ENCODE measurements around the gene EPHB2.

EPHB2 gene

DNA sequence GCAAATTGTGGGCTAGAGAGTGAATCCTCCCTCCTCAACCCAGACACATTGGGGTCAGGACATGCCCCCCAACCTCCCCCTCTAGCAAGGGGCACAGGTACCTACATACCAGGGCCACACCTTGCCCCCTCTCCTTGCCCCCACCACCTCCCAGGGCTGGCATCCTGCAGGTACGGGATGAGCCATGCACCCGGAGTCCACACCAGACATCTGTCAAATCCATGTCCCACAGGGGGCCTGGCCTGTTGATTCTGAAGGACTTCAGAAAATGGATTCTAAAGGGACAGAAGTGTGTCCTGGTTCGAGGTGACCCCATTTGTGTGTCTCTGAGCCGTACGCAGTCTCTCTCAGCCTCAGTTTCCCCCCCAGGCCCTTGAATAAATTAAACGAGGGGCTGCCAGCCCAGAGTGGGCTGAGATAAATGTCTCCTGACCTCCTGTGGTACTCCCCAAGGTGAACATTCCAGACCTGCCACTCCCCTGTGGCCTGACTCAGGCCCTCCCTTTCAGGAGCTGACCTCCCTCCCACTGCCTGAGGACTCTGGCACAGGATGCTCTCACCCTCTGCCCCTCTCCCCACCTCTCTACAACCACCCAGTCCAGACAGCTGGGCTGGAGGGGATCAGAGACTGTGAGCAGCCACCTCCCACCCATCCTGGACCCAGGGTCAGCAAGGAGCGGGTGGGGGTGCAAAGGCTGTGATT, 94.5 kb downstream of the EPHB2 start:
- no peak for DNase-seq

DNA sequence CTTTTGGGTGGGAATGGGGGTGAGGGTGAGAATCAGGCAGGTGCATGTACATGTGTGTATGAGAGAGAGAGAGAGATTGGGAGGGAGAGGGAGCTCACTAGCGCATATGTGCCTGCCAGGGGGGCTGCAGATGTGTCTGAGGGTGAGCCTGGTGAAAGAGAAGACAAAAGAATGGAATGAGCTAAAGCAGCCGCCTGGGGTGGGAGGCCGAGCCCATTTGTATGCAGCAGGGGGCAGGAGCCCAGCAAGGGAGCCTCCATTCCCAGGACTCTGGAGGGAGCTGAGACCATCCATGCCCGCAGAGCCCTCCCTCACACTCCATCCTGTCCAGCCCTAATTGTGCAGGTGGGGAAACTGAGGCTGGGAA, 95.0 kb downstream of the EPHB2 start:
- peak; percentile 39 for DNase-seq

DNA sequence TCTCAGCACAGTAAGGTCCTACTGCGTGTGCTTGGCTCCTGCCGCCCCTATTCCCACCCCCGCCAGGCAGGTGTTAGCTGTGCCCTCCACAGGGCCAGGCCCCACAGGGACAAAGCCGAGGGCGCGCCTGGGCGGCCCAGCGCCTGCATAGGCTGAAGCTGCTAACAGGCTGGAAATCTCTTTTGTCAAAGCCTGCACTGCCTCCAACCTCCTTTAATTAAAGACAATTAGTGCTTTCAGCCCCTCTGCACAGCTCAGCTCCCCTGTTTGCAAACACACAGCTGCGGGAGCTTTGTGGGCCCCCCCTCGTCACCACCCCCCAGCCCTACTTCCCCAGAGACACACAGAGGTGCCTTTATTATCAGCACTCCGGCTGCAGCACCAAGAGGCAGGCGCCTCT, 95.9 kb downstream of the EPHB2 start:
- peak; percentile 73 for DNase-seq

DNA sequence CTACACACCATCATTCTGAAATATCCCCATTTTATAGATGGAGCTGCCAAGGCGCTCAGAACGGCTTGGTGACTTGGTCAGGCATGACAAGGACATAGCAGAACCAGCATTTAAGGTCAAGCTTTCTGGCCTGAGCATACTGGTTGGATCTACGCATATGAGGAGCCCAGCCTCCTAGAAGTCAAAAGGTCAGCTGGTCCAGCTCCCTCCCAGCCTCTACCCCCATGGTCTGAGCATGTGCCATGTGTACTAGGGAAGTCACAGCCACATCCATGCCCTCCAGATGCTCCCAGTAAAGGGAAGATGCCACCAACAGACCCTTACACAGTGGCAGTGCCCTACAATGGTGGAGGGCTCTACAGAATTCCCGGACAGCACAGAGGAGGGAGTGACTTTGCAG, 96.7 kb downstream of the EPHB2 start:
- no peak for DNase-seq

DNA sequence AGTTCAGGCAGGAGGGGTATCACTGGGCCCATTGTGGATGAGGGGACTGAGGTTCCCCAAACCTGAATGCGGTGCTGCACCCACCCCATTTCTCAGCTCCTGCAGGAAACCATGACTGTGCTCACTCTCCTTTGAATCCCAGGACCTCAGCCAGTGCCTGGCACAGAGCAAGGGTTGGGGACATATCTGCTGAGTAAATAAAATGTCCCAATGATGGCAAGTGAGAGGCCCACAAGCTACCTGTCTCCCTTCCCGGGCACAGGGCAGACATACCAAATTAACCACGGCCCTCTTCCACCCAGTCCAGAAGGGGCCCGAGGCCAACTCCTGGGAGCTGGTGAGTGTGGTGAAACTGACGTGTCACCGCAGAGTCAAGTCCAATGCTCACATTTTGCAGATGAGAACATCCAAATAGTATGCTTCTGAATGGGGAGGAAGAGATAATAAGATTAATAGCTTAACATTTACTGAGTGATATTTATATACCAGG, 97.6 kb downstream of the EPHB2 start:
- DNase-seq: no peak

DNA sequence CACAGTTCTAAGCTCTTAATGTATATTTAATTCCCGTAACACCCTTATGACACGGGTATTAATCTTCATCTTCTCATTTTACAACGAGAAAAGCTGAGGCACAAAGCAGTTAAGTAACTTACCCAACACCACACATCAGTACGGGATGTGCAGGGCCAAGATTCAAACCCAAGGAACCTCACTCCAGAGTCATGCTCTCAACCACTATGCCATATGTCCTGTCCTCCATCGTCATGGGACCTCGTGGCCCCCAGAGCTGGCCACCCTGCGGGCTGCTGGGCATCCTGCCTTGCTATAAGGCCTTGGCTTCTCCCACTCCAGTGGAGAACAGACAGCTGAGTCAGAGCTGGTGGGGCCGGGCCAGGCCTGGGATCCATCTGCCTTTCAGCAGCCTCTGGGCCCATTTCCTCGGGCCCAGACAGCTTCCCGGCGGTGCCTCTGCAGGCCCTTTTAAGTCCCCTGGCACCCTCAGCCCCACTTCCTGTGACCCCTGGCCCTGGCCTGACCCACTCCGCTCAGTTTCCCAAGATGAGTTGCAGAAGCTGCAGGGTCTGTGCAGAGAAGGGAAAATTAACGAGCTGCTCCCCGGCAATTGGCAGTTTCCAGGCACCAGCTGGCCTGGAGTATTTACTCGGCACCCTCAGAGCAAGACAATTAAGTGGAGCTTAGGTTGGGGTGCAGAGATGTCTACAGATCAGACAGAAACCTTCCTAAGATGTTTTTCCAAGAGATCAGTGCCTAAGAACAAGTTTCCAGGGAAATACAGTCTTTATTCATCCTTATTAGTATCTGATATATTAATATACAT, 98.2 kb downstream of the EPHB2 start:
- no peak for DNase-seq

DNA sequence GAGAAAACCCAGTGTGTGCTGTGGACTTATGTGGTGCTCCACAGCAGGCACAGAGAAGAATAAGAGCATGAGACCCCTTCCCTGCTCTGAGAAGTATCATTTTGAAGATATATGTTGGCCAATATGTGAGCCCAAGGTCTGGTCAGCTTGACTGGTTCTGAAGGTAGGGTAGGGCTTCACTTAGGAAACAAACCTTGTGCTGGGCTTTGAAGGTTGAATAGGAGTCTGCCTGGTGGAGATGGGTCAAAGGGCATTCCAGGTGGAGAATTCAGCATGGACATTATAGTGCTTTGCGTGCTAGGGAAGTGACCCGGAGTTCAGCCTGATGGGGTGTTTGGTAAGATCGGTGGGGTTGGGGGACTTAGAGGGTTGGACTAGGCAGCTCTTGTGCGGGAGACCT, 99.1 kb downstream of the EPHB2 start:
- no peak for DNase-seq

DNA sequence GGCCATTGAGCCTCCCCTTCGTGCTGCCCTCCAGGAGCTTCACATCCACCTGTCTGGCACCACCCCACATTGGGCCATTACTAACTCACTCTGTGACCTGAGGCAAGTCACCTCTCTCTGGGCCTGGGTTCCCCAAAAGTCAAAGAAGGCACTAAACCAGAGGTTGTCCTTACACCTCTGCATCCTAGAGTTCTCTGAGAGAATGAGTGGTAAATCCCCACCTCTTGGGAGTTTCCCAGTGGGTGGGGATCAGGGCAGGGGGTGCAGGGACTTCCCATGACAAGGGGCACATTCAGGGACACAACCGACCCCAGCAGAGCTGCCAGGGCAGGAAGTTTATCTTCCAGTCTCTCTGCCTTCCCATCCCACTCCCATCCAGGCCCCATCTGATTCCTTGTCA, 99.7 kb downstream of the EPHB2 start:
- no peak for DNase-seq

DNA sequence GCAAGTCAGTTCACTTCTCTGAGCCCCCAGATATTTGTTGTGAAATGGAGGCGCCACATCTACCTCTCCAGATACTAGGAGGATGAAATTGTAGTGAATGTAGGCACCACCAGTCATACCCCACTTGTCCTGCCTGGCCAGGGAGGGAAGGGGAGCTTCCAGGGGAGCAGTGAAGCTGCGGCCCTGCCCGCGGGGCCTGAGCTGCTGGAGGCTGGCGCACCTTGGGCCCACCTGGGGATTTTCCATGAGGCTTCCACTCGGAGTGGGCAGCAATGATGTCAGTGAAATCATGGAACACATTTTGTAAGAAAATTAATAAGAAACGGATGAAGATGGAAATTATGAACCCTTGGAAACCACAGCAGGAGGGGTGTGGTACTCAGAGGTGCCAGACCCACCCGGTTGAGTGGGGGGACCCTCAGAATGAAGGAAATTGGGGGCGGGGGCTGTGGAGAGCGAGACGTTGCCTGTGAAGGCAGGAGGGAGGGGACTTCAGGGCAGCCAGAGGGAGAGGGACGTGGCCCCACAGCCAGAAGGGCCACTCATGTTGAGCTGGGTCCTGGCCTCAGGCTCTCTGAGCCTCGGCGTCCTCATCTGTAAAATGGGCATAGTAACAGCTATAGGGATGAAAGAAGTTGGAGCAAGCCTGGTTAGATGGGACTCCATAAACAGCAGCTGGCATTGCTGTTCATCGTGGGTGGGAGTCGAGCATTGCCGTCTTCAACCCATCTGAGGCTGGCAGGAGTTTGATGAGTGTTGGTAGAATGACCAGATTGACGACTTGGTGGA, 101.6 kb downstream of the EPHB2 start:
- DNase-seq: no peak

DNA sequence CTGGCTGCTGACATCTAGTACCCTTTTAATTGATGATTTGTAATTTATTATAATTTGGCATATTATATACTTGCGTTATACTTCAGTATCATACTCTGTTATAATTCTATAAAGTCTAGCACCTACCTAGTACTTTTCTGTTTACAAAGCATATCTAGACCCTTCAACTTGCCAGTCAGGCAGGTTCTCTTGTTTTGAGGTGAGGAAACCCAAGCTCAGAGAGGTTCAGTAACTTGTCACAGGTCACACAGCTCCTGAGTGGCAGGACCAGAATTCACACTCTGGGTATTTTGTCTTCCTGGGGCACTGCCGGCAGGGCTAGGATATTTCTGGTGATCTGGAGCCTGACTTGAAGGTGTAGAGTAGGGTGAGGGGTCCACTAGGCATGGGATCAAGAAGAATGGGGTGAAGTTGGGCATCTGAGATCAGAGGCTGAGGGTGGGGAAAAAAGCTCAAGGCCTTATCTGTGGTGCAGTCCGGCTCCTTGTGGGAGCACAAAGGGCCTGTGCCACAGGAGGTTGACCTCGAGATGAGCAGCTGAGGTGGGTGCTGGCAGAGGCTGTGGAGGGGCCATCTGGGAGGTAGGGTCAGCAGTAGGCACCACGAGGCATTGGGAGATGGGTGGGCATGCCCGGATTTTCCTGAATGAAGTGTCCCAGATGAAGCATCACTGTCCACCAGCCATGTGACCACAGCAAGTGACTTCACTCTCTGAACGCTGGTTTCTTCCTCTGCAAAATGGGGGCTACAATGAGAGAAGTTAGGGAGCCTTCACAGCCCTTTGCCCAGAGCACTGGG, 102.6 kb downstream of the EPHB2 start:
- no peak for DNase-seq

DNA sequence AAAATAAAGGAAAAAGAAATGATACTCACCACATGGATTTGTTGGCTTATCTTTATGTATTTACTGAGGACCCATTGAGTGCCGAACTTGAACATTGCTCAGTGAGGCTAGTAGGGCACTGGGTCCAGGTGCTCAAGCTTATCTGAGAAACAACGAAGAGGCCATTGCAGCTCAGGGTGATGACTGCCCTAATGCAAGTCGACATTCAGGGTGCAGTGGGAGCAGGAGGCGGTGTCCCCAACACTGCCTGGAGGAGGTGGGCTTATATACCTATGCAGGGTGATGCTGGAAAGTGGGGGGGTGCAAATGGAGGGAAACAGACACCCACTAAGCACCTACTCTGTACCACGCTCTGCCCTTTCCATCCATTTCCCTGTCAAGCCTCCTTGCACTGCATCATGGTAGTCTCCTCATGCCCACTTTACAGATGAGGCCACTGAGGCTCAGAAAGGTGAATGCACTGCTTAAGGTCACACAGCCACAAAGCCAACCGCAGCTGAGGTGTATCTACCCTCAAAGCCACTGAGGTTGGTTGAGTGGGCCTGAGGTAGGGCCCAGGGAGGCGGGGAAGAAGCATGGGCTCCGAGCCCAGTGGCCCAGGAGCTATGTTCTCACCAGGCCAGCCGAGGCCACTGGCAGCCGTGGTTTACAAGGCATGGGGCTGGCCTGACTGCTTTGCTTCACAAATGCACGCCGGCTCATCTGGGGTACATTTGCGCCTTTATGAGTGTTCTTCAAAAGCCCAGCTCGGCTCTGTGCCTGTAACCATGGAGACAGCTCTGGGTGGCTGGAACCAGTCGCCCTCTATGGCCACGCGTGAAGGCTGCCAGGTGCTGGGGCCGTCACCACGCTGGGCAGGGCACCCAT, 103.8 kb downstream of the EPHB2 start:
- DNase-seq: peak; percentile 15

DNA sequence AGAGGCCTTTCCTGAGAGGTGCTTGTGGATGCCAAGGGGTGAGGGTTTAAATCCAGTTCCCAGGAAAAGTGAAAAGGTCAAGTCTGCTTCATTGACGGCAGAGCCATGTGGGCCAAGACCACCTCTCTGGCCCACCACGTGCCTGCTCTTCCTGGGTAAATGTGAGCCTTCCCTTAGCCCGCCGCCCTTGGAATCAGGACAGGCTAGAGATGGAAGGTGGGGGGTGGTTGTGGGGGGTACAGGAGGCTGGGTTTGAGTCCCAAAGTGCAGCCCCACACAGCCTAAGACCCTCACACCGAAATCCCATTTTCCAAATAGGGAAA, 104.4 kb downstream of the EPHB2 start:
- DNase-seq: no peak

DNA sequence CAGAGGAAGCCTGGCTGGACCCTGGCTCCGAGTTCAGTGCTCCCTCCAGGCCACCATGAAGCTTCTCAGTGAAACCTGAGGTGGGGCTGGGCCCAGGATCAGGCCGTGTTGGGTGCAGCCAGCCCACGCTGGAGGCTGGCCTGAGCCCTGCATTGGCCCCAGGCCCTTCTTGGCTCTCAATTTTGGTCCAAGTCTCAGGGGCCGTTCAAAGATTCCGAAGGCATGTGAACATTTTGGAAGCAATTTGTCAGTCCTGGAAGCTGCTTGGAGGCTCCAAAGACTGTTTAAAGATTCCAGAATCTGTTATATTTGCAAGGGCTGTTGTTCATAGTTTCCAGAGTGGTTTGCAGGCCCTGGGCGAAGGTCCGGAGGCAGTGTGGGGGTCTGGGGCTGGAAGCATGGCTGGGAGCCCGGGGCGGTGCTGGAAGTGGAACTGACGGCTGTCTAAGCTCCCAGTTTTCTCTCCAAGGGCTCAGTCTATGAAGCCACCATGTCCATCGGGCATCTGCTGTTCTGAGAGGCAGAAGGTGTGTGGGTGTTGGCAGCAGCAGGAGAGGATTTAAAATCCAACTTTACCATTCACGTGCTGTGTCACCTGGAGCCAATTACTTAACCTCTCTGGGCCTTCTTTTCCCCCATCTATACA, 104.9 kb downstream of the EPHB2 start:
- no peak for DNase-seq

DNA sequence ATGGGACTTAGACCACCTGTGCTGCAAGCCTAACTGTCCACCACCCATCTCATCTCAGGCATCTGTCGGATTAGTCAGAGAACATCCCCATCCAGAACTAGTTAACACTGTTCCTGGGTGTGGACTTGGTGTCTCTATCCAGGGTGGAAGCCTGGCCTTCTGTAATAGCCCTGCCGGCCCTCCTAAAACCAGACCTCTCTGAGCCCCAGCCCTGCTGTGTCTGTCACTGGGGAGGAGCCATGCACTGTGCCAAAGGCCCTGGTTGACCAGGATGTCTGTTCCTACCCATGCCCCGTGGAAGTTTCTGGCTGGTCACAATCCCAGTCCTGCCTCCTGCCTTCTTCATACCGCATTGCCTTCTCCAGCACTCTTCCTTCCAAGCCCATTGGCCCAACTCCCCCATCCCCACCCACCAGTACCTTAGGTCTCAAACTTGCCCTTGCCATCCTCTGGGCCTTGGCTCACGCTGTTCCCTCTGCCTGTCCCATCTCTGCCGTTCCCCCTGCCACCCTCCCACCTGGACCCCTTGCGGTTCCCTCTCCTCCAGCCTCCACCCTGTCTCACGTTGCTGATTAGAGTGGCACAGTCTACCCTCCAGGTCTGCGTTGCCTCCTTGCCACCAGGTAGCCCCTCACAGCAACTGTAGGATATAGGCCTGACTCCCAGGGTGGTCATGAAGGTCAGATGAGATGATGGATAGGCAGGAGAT, 105.6 kb downstream of the EPHB2 start:
- no peak for DNase-seq

DNA sequence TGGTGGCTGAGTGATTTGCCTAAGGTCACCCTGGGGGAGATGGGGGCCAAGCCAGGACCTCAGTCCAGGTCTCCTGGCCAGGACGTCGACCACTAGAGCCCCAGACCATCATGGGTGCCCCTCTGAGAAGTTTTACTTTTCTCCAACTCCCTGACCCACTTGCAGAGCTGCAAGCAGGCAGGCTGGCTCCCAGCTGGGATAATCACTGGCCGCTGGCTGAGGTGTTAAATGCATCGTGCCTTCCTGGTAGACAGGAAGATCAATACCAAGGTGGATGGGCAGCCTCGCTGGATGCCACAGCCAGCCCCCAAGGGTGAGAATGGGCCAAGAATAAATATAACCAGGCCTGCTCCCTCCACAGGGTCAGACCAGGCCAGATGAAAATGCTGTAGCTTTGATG, 106.2 kb downstream of the EPHB2 start:
- no peak for DNase-seq

DNA sequence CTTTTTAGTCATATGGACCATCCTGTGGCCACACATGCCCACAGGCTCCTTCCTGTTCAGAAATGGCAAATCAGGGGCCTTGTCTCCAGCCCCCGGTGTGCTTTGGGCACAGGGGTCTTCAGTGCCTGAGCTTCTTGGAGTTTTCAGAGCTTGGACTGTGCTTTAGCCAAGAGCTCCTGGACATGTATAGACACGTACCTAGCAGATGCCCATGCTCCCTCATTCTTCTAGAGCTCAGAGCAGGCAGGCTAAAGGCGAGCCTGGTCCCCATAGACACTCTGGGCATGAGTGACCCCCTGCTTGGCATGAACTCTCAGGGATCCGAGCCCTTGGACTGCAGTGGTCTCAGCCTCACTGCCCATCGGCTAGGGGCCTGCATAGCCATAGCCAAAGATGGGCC, 106.8 kb downstream of the EPHB2 start:
- DNase-seq: no peak

DNA sequence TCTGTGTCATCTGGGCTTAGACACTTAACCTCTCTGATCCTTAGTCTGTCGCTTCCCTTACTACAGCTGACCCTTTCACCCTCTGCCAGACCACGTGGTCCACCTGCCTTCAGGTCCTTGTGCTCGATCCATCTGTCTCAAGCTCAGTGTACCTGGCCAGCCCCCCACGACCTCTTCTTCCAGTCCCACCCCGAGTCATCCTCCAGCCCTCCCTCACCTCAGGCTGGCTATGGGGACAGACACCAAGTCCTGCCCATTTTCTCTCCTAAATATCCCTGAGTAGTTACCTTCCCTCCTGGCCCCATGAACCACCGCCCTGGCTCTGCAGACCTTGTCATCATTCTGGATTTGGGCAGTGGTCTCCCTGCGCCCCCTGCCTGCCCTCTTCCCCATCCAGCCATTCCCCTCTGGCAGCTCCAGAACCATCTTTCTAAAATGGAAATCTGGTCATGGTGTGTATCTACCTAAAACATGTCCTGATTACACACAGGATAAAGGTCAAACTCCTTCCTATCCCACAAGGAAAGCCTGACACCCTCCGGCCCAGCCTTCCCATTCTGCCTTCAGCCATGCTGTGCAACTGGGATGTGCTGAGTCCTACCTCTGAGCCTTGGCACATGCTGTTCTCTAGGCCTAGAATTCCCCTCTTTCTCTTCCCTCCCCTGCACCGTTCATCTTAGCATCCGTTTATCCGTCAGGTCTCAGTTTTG, 107.6 kb downstream of the EPHB2 start:
- no peak for DNase-seq

DNA sequence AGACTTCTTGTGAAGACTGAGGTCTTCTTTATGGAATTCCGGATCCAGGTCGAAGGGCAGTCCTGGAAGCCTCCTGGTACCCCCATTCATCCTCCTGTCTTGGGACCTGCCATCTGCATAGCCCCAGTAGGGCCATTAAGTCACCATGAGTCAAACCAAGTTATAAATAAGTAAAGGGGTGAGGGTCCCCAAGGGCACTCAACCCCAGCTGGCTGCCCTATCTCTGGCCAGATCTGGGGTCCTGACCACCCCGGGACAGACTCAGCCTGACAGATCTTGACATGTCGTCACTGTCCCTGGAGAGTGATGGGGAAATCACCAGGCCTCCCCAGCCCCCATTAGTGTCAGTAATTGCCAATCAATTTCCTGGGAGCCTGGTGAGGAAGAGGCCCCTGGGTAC, 108.7 kb downstream of the EPHB2 start:
- no peak for DNase-seq

DNA sequence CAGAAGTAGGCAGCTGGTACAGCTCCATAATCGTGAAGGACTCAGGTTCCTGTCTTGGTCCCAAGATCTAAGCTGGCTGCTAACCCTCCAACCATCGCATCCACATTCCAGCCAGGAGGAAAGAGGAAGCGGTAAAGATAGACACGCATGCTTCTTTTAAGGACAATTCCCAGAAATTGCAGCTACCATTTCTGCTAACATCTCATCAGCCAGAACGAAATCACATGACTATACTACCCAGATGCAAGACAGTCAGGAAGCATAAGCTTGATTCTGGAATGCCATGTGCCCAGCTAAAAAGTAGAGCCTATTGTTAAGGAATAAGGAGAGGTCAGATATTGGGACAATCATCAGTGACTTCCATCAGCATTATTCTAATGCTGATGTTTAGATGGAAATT, 110.4 kb downstream of the EPHB2 start:
- DNase-seq: no peak

DNA sequence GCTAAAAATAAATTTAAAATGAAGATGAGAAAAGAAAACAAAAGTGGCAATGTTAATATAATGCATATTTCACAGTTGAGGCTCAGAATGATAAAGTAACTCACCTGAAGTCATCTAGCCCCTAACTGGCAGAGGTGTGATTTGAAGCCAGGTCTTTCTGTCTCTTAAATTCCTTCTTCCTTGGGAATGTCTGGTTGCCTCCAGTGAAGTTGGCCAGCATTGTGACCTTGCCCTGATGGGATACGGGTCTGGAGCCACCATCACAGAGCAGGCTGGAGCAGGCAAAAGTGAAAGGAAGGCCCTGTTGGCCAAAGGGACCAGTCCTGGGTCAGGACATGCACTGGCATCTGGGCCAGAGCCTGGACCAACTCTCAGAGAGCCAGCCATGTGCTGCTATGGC, 111.7 kb downstream of the EPHB2 start:
- no peak for DNase-seq

Measured in NCI-H345 (cell line).